Hepatocyte (in vitro differentiated cells): ENCODE data around the gene FIBP. TPM values are rescaled to one million over a fixed set of nuclear protein-coding genes. Genes with fewer than 3 reads are reported as not detected.

Experiments
- DNase-seq: peaks from one replicate; pipeline ENCODE4 v3.0.0-alpha.2; 2016; ENCODE audit warnings: low spot score
- H2AFZ ChIP-seq: fragments of 200-600 bp; sonication (generic); 2 replicates; pipeline ENCODE4 v1.6.0; 2016; ENCODE audit warnings: antibody characterized with exemption, mild to moderate bottlenecking
- H3K27ac ChIP-seq: fragments of 200-600 bp; sonication (generic); 2 replicates; pipeline ENCODE4 v1.5.1; 2016; ENCODE audit warnings: mild to moderate bottlenecking
- H3K27me3 ChIP-seq: fragments of 200-600 bp; sonication (generic); 2 replicates; pipeline ENCODE4 v1.6.1; 2016
- H3K36me3 ChIP-seq: fragments of 200-600 bp; sonication (generic); replicated peaks from 2 replicates; pipeline ENCODE4 v1.5.1; 2016; ENCODE audit warnings: low read depth; ENCODE audit not compliant: insufficient read depth
- H3K4me1 ChIP-seq: fragments of 200-600 bp; sonication (generic); 2 replicates; pipeline ENCODE4 v1.5.1; 2016; ENCODE audit warnings: mild to moderate bottlenecking, moderate library complexity; ENCODE audit not compliant: insufficient read depth
- H3K4me2 ChIP-seq: fragments of 200-600 bp; sonication (generic); 2 replicates; pipeline ENCODE4 v1.6.0; 2016
- H3K4me3 ChIP-seq: fragments of 200-600 bp; sonication (generic); 2 replicates; pipeline ENCODE4 v1.5.1; 2016; ENCODE audit warnings: mild to moderate bottlenecking
- H3K79me2 ChIP-seq: fragments of 200-600 bp; sonication (generic); 2 replicates; pipeline ENCODE4 v1.6.0; 2017; ENCODE audit warnings: mild to moderate bottlenecking
- H3K9me2 ChIP-seq: fragments of 200-600 bp; sonication (generic); replicated peaks from 2 replicates; pipeline ENCODE4 v1.6.0; 2017; ENCODE audit warnings: mild to moderate bottlenecking; ENCODE audit not compliant: insufficient read depth
- H3K9me3 ChIP-seq: fragments of 200-600 bp; sonication (generic); 2 replicates; pipeline ENCODE4 v1.5.1; 2016; ENCODE audit warnings: low read depth, mild to moderate bottlenecking
- H4K20me1 ChIP-seq: fragments of 200-600 bp; sonication (generic); 2 replicates; pipeline ENCODE4 v1.6.0; 2016; ENCODE audit warnings: mild to moderate bottlenecking; ENCODE audit not compliant: insufficient read depth, poor library complexity, severe bottlenecking
- CTCF ChIP-seq: fragments of 200-600 bp; sonication (generic); IDR thresholded peaks from 2 replicates; pipeline ENCODE4 v1.5.1; 2016; ENCODE audit warnings: antibody characterized with exemption, mild to moderate bottlenecking; ENCODE audit not compliant: poor library complexity
- EZH2 ChIP-seq: fragments of 200-600 bp; sonication (generic); IDR thresholded peaks from 2 replicates; pipeline ENCODE4 v1.6.1; 2016; ENCODE audit warnings: antibody characterized with exemption, mild to moderate bottlenecking, borderline replicate concordance
- EZH2phosphoT487 ChIP-seq: fragments of 200-600 bp; sonication (generic); IDR thresholded peaks from one replicate; pipeline ENCODE4 v1.6.1; 2018; ENCODE audit warnings: antibody characterized with exemption, mild to moderate bottlenecking, low read depth, moderate library complexity; ENCODE audit not compliant: unreplicated experiment, severe bottlenecking
- WGBS: methylation state at CpG from one replicate; pipeline ENCODE4 v1.1.6; 2016; ENCODE audit warnings: low lambda C conversion rate; ENCODE audit errors: missing lambda C conversion rate; 5-methylcytosine and 5-hydroxymethylcytosine counted together
- polyA plus RNA-seq: library from polyadenylated mRNA; unstranded; fragments of >200 nt; fragmentation: Nextera tagmentation; extraction: Ambion mirVana; gene quantifications from 2 replicates; pipeline ENCODE4 v1.2.1, GENCODE V29; 2016
- total RNA-seq: library from RNA; depleted of rRNA; stranded (reverse); fragments of >200 nt; gene quantifications from 2 replicates; pipeline ENCODE4 v1.2.3, GENCODE V29; 2014

FIBP gene
- total and polyA plus RNA-seq, 2 experiments from 2014 or later, result 74.9 to 93.6 TPM

- no peaks in the 10 kb centered on the region for H3K27me3 ChIP-seq
These were observed 37.1 kb upstream of the FIBP start for GRCh38 chr11:65925397-65925796.

GRCh38 chr11:65922565-65922964, 34.3 kb upstream of the FIBP start:
- H3K4me3 ChIP-seq, result no peak overlapping the region
- H4K20me1 ChIP-seq, result no peaks in the 10 kb centered on the region
- no peak overlapping the region for H3K27ac ChIP-seq
- no peaks in the 10 kb centered on the region for H3K9me3 ChIP-seq
- no peak overlapping the region for H2AFZ ChIP-seq
- H3K4me1 ChIP-seq, result peaks cover 17% of the 10 kb centered on the region
- no peak for DNase-seq
- H3K27me3 ChIP-seq, result no peaks in the 10 kb centered on the region
- no peak overlapping the region for H3K4me2 ChIP-seq
- 96% methylated on average over 3 of the region's 3 CpGs for WGBS
- peaks cover 22% of the 10 kb centered on the region for H3K79me2 ChIP-seq
- TF ChIP-seq EZH2, result no peak
- no peaks in the 10 kb centered on the region for H3K36me3 ChIP-seq
- H3K9me2 ChIP-seq, result no peaks in the 10 kb centered on the region

More at GRCh38 chr11:65925397-65925796, 37.1 kb upstream of the FIBP start:
- Histone ChIP-seq H3K9me3 (no peaks in the 10 kb centered on the region), H3K4me2 (no peak overlapping the region), H4K20me1 (no peaks in the 10 kb centered on the region), H3K27ac (no peak overlapping the region), H2AFZ (no peak overlapping the region), H3K9me2 (no peaks in the 10 kb centered on the region), H3K4me1 (peaks cover 6% of the 10 kb centered on the region), H3K79me2 (peaks cover 4% of the 10 kb centered on the region), H3K4me3 (no peak overlapping the region), H3K36me3 (no peaks in the 10 kb centered on the region)
- WGBS, result 95% methylated on average over 2 of the region's 2 CpGs
- TF ChIP-seq CTCF, result no peak
- no peak for TF ChIP-seq EZH2phosphoT487
- no peak for TF ChIP-seq EZH2
- no peak for DNase-seq

- no peak overlapping the region for H3K27ac ChIP-seq
- H3K4me2 ChIP-seq, result no peak overlapping the region
- 97% methylated on average over 10 of the region's 10 CpGs for WGBS
- TF ChIP-seq EZH2phosphoT487 (no peak), EZH2 (no peak), CTCF (no peak)
- H3K9me2 ChIP-seq, result no peaks in the 10 kb centered on the region
- H3K4me3 ChIP-seq, result no peak overlapping the region
- H2AFZ ChIP-seq, result no peak overlapping the region
- no peaks in the 10 kb centered on the region for H3K27me3 ChIP-seq
- H3K4me1 ChIP-seq, result peaks cover 20% of the 10 kb centered on the region
- peaks cover 29% of the 10 kb centered on the region for H3K79me2 ChIP-seq
- no peaks in the 10 kb centered on the region for H4K20me1 ChIP-seq
- no peaks in the 10 kb centered on the region for H3K36me3 ChIP-seq
- no peaks in the 10 kb centered on the region for H3K9me3 ChIP-seq
- DNase-seq, result no peak
These were observed 33.6 kb upstream of the FIBP start for GRCh38 chr11:65921876-65922275.

- H3K27me3 ChIP-seq, result no peaks in the 10 kb centered on the region
- H4K20me1 ChIP-seq, result no peaks in the 10 kb centered on the region
- H3K4me3 ChIP-seq, result no peak overlapping the region
- H3K36me3 ChIP-seq, result no peaks in the 10 kb centered on the region
- peak overlapping the region; percentile 89 for H3K4me2 ChIP-seq
- H3K9me2 ChIP-seq, result no peaks in the 10 kb centered on the region
- H3K9me3 ChIP-seq, result no peaks in the 10 kb centered on the region
- TF ChIP-seq EZH2phosphoT487 (no peak), CTCF (no peak), EZH2 (no peak)
- 95% methylated on average over 8 of the region's 12 CpGs for WGBS
- no peak overlapping the region for H2AFZ ChIP-seq
- no peak for DNase-seq
- no peak overlapping the region for H3K27ac ChIP-seq
- peaks cover 32% of the 10 kb centered on the region for H3K79me2 ChIP-seq
- H3K4me1 ChIP-seq, result peaks cover 28% of the 10 kb centered on the region
These were observed 32.8 kb upstream of the FIBP start for GRCh38 chr11:65921033-65921555.
